AG08395 (cell line): ENCODE results near the gene CD82.
A peak's percentile ranks its signal among the peaks of the same experiment; 100 is the strongest.

Experiments used
- DNase-seq: peaks from one replicate; pipeline ENCODE4 v3.0.0; 2012; ENCODE audit warnings: mixed read lengths, low spot score

The CD82 gene

DNA sequence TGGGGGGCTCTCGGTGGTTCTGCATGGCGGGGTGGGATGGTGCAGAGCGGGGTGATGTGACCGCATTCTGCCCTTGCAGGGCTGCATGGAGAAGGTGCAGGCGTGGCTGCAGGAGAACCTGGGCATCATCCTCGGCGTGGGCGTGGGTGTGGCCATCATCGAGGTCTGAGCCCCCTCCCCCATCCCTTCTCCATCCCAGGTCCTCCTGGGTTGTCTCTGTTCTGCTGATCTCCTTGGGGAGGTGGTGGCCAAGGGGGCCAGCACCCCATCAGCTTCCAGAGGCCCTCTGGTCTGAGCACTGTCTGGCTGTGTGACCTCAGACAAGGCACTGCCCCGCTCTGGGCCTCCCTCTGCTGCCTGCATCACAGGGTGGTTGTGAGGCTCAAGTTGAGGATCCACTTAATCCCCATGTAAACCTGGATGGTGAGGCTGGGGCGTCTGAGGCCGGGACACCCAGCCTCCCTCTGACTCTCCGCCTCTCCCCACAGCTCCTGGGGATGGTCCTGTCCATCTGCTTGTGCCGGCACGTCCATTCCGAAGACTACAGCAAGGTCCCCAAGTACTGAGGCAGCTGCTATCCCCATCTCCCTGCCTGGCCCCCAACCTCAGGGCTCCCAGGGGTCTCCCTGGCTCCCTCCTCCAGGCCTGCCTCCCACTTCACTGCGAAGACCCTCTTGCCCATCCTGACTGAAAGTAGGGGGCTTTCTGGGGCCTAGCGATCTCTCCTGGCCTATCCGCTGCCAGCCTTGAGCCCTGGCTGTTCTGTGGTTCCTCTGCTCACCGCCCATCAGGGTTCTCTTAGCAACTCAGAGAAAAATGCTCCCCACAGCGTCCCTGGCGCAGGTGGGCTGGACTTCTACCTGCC lies 53.3 kb downstream of the CD82 start:
- no peak for DNase-seq

DNA sequence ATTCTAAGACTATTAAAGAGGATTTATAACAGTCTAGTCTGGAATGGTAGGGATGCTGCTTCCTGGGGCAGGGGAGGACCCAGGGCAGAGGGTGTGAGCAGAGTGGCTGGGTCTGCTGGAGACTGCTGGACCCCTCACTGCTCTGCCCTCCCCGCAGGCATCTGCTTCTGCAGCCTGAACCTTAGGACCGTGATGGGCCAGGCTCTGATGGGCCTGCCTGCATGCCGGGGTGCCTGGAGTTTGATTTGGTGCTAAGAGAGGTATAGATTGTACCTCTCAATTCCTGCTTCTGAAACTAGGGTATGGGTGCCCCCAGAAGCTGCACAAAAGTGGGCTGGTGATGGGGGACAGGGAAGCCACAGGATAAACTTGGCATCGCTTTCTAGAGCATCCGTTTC lies 54.9 kb downstream of the CD82 start:
- DNase-seq: no peak

GRCh38 chr11:44621140-44621681 lies 55.7 kb downstream of the CD82 start:
- DNase-seq: peak; percentile 83

DNA sequence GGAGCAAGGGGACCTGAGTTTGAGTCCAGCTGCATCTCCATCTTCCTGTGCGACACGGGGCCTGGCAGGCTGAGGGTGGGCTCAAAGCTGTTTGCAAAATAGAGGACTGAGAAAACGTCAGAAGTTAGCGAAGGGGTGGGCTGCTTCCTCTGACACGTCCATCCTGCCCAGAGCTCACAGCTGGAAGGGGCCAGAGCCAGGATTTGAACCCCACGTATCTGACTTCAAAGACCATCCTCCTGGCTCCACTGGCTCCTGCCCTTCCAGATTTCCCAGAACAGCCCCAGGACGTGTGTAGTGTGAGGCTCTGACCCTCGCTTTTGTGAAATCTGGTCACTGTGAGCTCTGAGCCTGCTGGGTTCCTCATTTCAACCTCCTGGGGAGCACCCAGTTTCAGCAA lies 56.3 kb downstream of the CD82 start:
- DNase-seq: no peak

- DNase-seq: no peak
Measured at GRCh38 chr11:44622190-44622650, 56.8 kb downstream of the CD82 start.

- no peak for DNase-seq
Measured at GRCh38 chr11:44622721-44623258, 57.3 kb downstream of the CD82 start.

GRCh38 chr11:44623341-44623730 lies 57.9 kb downstream of the CD82 start:
- DNase-seq: no peak

GRCh38 chr11:44623731-44624491 lies 58.4 kb downstream of the CD82 start:
- DNase-seq: no peak

GRCh38 chr11:44624761-44625221 lies 59.3 kb downstream of the CD82 start:
- DNase-seq: no peak

GRCh38 chr11:44625759-44626523 lies 60.5 kb downstream of the CD82 start:
- no peak for DNase-seq

- no peak for DNase-seq
Measured at GRCh38 chr11:44626645-44627044, 61.2 kb downstream of the CD82 start.

DNA sequence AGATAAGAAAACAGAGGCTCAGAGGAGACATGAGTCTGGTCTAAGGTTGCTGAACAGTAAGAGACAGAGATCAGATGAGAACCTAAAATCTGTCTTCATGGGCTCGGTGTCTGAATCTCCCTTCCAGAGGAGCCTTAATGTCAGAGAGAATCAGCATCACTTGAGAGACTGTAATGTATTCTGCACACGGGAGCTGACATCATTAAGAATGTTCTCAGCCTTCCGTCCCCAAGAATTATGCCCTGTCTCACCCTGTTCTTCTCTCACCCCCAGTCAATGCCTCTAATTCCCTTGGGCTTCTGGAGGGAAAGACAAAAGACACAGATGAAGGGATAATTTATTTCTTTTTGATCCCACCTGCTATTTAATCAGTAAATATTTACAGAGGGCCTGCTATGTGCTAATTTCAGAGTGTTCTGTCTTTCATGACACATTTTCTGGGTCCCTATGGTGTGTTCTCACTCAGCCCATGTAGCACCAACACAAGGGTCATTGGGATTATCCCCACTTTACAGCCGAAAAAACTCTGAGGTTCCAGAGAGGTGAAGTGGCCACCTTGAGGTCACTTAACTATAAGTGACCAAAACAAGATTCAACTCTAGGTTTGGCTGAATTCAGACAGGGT lies 61.8 kb downstream of the CD82 start:
- no peak for DNase-seq

- DNase-seq: peak; percentile 82
Measured at GRCh38 chr11:44627911-44628729, 62.7 kb downstream of the CD82 start.

DNA sequence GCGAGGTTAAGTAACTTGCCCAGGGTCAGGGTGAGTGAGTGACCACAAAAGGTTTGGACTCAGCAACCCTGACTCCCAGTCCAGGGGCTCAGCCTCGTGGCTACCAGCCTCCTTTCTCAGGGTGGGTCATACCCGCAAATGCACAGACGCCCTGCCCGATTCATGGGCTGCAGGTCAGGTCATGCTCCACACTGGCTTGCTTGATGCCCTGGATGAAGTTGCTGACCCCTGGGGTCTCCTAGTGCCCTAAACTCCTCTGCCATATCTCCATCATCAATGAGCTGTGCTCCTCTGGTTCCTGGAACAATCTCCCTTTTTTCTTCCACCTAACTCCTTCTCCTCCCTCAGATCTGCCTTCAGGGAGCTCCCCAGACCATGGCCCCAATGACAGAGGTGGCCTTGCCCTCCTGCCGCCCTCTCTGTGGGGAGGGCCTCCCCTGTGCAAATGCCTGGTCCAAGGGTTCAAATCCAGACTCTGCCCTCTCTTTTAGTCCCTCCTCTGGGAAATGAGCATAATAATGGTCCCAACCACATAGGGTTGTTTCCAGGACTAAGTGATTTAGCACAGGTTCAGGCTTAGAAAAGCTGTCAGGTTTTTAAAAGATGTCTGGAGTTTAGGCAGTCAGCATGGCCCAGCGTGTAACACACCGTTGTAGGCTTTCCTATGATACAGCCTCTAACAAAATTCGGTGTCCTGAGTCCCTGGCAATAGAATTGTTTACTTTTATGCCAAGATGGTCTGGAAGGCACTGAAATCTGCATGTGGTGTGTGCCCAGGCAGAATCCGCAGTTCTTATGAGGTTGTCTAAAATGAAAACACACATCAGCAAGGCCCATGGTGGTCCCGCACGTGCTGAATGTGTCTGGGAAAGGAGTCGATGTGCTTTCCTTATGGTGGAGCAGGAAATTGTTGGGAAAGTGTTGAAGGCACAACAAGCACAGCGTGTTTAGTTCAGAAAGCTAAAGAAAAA lies 63.6 kb downstream of the CD82 start:
- DNase-seq: no peak

DNA sequence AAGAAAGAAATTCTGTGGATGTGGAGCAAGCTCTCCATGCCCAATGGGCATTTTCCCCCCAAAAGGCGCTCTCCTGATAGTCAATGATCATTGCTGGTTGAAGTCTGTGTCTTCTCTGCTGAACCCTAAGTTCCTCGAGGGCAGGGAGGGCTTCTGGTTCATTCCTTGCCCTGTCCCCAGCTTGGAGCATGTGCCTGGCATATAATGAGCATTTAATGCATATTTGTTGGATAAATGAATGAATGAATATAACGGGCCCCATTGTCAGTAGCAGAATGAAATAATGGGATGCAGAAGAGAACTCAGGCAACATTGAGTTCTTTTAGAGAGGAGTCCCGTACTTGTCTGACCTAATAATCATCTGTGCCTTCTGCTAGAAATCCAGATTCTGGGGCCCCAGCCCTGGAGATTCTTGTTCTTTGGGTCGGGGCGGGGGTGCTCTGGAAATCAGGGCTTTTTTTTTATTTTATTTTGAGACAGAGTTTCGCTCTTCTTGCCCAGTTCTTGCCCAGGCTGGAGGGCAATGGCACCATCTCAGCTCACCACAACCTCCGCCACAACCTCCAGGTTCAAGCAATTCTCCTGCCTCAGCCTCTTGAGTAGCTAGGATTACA lies 64.4 kb downstream of the CD82 start:
- DNase-seq: no peak

GRCh38 chr11:44630511-44631210 lies 65.2 kb downstream of the CD82 start:
- no peak for DNase-seq

- DNase-seq: no peak
Measured at GRCh38 chr11:44631831-44632230, 66.4 kb downstream of the CD82 start.

DNA sequence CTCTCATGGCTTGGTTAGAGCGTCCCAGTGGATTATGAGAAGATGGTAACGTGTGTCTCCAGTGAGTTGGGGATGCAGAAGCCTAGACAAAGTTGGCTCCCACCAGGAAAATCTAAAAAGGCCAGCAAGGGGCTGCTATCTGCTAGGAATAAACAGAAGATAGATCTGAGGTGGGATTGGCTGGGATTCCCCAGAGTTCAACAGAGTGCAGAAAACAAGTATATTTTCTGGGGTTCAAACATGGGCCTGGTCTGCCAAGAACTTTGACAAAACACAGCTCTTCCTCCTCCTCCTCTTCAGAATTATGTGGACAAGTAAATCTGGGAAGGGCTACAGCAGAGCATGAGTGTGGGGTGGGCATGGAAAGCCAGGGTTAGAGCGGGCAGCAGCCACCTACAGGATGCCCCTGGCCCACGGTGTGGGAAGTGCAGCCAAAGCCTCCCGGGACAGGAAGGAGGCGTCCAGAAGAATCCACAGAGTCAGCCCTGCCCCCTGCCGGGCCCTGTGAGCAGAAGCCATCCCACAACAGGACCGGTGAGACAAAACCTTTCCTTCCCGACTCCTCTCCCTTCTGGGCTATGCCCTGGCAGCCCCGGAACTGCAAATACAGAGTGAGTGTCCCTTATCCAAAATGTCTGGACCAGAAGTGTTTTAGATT lies 67.1 kb downstream of the CD82 start:
- DNase-seq: no peak
